ENCODE results near the gene SRC. TPM values are rescaled to one million over a fixed set of nuclear protein-coding genes. Genes with fewer than 3 reads are reported as not detected.

Gene SRC
- total and polyA plus RNA-seq, 2 of the 8 experiments (the other 6 are each of a cell fraction or from before 2014, with no cell fraction given): 27.6 to 28.8 TPM

DNA sequence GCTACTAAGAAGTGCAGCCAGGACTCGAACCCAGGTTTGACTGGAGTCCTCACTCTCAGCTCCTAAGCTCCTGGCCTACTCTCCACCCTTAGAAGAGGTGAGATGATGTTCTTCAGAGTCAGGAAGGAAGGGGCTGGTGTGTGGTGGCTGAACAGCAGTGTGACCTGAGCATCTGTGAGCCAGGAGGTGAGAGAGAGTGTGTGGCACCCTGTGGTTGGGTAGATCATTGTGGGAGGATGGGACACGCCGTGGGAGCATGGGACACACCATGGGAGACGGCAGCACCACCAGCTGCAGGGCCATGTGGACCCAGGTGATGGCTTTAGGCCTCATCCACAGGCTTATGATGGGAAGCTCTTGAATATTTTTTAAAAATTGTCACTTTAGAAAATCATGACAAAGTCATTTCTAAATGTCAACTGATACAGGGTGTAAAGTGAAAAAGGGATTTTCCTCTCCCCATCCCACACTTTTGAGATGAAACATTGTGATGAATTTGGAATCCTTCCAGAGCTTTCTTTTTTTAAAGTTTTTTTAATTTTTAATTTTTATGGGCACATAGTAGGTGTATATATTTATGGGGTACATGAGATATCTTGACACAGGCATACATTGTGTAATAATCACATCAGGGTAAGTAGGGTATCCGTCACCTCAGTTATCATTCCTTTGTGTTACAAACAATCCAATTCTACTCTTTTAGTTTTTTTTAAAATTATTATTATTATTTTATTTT, 31.6 kb downstream of the SRC start:
- FAIRE-seq: no peak
- H3K79me2 ChIP-seq (ENCODE audit: control insufficient read depth in 1 of 2, insufficient read depth in 2 of 2, low read length in 2 of 2): no peaks in the 10 kb centered on the region; a peak in 1 of 4 replicates
- TF ChIP-seq ASH2L (IDR thresholded peaks at IDR 0.05; ENCODE audit: low read length): no peak
- TF ChIP-seq TAF1 (IDR thresholded peaks at IDR 0.05; ENCODE audit: low read depth, low read length): no peak
- TF ChIP-seq SIRT6 (IDR thresholded peaks at IDR 0.05; ENCODE audit: low read length): no peak
- TF ChIP-seq RNF2 (IDR thresholded peaks at IDR 0.05; ENCODE audit: borderline replicate concordance, low read depth, low read length, missing control alignments, poor library complexity, severe bottlenecking): no peak
- TF ChIP-seq SP1 (IDR thresholded peaks at IDR 0.05; ENCODE audit: low read depth, low read length): no peak
- no peak for TF ChIP-seq SUZ12 (IDR thresholded peaks at IDR 0.05; ENCODE audit: low read length)
- no peak for TF ChIP-seq GTF2F1 (IDR thresholded peaks at IDR 0.05; ENCODE audit: borderline replicate concordance, low read depth, low read length)
- no peak for TF ChIP-seq ZNF274 (IDR thresholded peaks at IDR 0.05; ENCODE audit: borderline replicate concordance, extremely low read depth, low read length)
- TF ChIP-seq, protein P1, sequence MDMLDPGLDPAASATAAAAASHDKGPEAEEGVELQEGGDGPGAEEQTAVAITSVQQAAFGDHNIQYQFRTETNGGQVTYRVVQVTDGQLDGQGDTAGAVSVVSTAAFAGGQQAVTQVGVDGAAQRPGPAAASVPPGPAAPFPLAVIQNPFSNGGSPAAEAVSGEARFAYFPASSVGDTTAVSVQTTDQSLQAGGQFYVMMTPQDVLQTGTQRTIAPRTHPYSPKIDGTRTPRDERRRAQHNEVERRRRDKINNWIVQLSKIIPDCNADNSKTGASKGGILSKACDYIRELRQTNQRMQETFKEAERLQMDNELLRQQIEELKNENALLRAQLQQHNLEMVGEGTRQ (IDR thresholded peaks at IDR 0.05; ENCODE audit: low read length): no peak
- no peak for TF ChIP-seq EP300 (IDR thresholded peaks at IDR 0.05; ENCODE audit: borderline replicate concordance in 1 of 2, low read depth in 2 of 2, low read length in 2 of 2)
- no peak for TF ChIP-seq TCF12 (IDR thresholded peaks at IDR 0.05; ENCODE audit: low read depth, low read length)

More for the DNA sequence above, 31.6 kb downstream of the SRC start:
- DNase-seq (ENCODE audit: low read depth in 1 of 2, low spot score in 2 of 2): no peak
- H4K91ac ChIP-seq (replicated peaks; ENCODE audit: insufficient read length, low read length): no peak overlapping the region
- no peak overlapping the region; the same call in 1 of the 2 replicates for H2BK12ac ChIP-seq (ENCODE audit: low read depth, low read length)
- H2AK5ac ChIP-seq (ENCODE audit: low read depth, low read length): no peak overlapping the region
- H3K4me3 ChIP-seq (ENCODE audit: extremely low read depth in 1 of 4, insufficient read depth in 2 of 4, low read depth in 3 of 4, low read length in 4 of 4): no peak overlapping the region
- no peak overlapping the region for H3K27ac ChIP-seq (ENCODE audit: low read depth, low read length)
- H3K4me2 ChIP-seq (ENCODE audit: insufficient read depth in 1 of 2, low read depth in 2 of 2, low read length in 2 of 2): no peak overlapping the region
- H2AFZ ChIP-seq (ENCODE audit: low read length): no peak overlapping the region
- no peaks in the 10 kb centered on the region for H3K27me3 ChIP-seq (replicated peaks in 1 of 4; ENCODE audit: control insufficient read depth in 3 of 4, extremely low read depth in 1 of 4, insufficient read depth in 3 of 4, low read length in 3 of 4)
- H3K14ac ChIP-seq (ENCODE audit: insufficient read length): no peak overlapping the region
- H3K9me3 ChIP-seq (ENCODE audit: insufficient read depth in 2 of 2, low read depth in 1 of 2, low read length in 1 of 2): no peaks in the 10 kb centered on the region
- H2BK15ac ChIP-seq (ENCODE audit: low read length): no peak overlapping the region; the same call in 1 of the 2 replicates
- peaks cover 0 to 10% of the 10 kb centered on the region in 2 experiments for H4K20me1 ChIP-seq (replicated peaks in 1 of 2; ENCODE audit: control insufficient read depth in 1 of 2, insufficient read depth in 2 of 2, low read length in 2 of 2)
- no peak overlapping the region for H3K18ac ChIP-seq (ENCODE audit: extremely low read depth, low read length)
- H2BK20ac ChIP-seq (ENCODE audit: low read length): no peak overlapping the region
- no peaks in the 10 kb centered on the region for H3K23me2 ChIP-seq (ENCODE audit: low read depth, low read length)
- H3K9ac ChIP-seq (replicated peaks in 1 of 4; ENCODE audit: extremely low read depth in 1 of 4, low read depth in 3 of 4, low read length in 3 of 4): no peak overlapping the region
- H4K8ac ChIP-seq (ENCODE audit: extremely low read depth, insufficient read depth, low read length): no peak overlapping the region
- no peak overlapping the region for H2BK5ac ChIP-seq (ENCODE audit: low read depth, low read length)
- H2BK120ac ChIP-seq (replicated peaks; ENCODE audit: low read depth, low read length): no peak overlapping the region
- H3K79me1 ChIP-seq (ENCODE audit: low read depth, low read length): peaks cover 2% of the 10 kb centered on the region
- WGBS, 2 experiments (ENCODE audit: extremely low coverage in 1 of 2, insufficient coverage in 1 of 2, insufficient read length in 1 of 2, insufficient replicate concordance in 2 of 2, low coverage in 1 of 2, low lambda C conversion rate in 2 of 2, missing lambda C conversion rate in 1 of 2): 95% methylated on average over 5 of the region's 5 CpGs; no CpG with 5 or more reads in 1 of the 2 experiments
- H3K4ac ChIP-seq (replicated peaks; ENCODE audit: insufficient read length, low read depth, low read length): no peak overlapping the region
- no peak overlapping the region for H3K23ac ChIP-seq (ENCODE audit: insufficient read length)
- H3K36me3 ChIP-seq (ENCODE audit: control insufficient read depth in 2 of 4, insufficient read depth in 4 of 4, low read length in 3 of 4): no peaks in the 10 kb centered on the region
- no peak overlapping the region for H4K5ac ChIP-seq (ENCODE audit: insufficient read length, low read depth, low read length)
- ChIA-PET CTCF (ENCODE audit: partially characterized antibody) (interaction anchor here (1.1 to 2.5 kb wide), 5 partner anchors 26 to 108 kb away, joined by 3 to 9 read pairs (median 4); no protein-coding TSS in a partner anchor), POLR2A (ENCODE audit: partially characterized antibody) (interaction anchor here (0.7 to 2.2 kb wide), 4 partner anchors 19 to 60 kb away, joined by 3 to 6 read pairs (median 4); partner anchors contain the start of gene SRC)
- H3K56ac ChIP-seq (replicated peaks; ENCODE audit: insufficient read length, low read depth, low read length): no peak overlapping the region
- peaks cover 0 to 6% (median 3%) of the 10 kb centered on the region in 4 experiments; a peak in 5 of 7 replicates for H3K4me1 ChIP-seq (replicated peaks in 1 of 4; ENCODE audit: control insufficient read depth in 3 of 4, insufficient read depth in 4 of 4, low read length in 3 of 4)

All from H1 (cell line).